ENCODE measurements around the gene IQCK. TPM values are rescaled to one million over a fixed set of nuclear protein-coding genes. Genes with fewer than 3 reads are reported as not detected.
"Not testable (repeated sequence)": the region's sequence is repeated elsewhere in the genome, so short reads cannot be mapped to it uniquely, and the experiment has no call there.

Gene IQCK
- total RNA-seq, 5 donors from 2014 or later (not counting 1 experiment from before 2014, with no cell fraction given) = 1.6 to 3.3 (median 2.0) TPM

GRCh38 chr16:19715566-19715965 lies 2.5 kb upstream of the IQCK start:
- Mint-ChIP-seq H3K9me3 (no peaks in the 10 kb centered on the region), H3K4me1 (peaks cover 33 to 42% (median 35%) of the 10 kb centered on the region in 3 donors), H3K27ac (peak overlapping the region in 1 of 2 donors; percentile 44), H3K4me3 (no peak overlapping the region), H3K36me3 (peaks cover 26% of the 10 kb centered on the region), H3K27me3 (no peaks in the 10 kb centered on the region)
- H3K4me1 ChIP-seq (ENCODE audit: control insufficient read depth in 1 of 2, extremely low read depth in 1 of 2, insufficient read depth in 2 of 2, low read length in 2 of 2) = peaks cover 7 to 22% of the 10 kb centered on the region in 2 experiments
- CTCF ChIA-PET = no interaction called here
- H3K4me3 ChIP-seq (ENCODE audit: control insufficient read depth in 1 of 2, extremely low read depth in 1 of 2, low read length in 1 of 2) = no peak overlapping the region
- ATAC-seq (replicated peaks in 1 of 4) = no peak
- H3K27me3 ChIP-seq (replicated peaks in 1 of 2; ENCODE audit: control insufficient read depth in 2 of 2, extremely low read depth in 1 of 2, insufficient read depth in 2 of 2, low read length in 1 of 2) = no peaks in the 10 kb centered on the region
- H3K27ac ChIP-seq (ENCODE audit: low read length) = no peak overlapping the region
- no peak for DNase-seq
- WGBS (ENCODE audit: insufficient coverage) = 100% methylated on average over 3 of the region's 5 CpGs
- POLR2A ChIA-PET = no interaction called here
- no peaks in the 10 kb centered on the region for H3K9me3 ChIP-seq
- peaks cover 14 to 31% of the 10 kb centered on the region in 2 donors for H3K36me3 ChIP-seq (ENCODE audit: control insufficient read depth in 2 of 2, extremely low read depth in 1 of 2, insufficient read depth in 1 of 2, low read length in 1 of 2)

- DNase-seq = no peak
- Histone ChIP-seq H3K36me3 (ENCODE audit: control insufficient read depth in 2 of 2, extremely low read depth in 1 of 2, insufficient read depth in 1 of 2, low read length in 1 of 2) (peaks cover 14 to 27% of the 10 kb centered on the region in 2 donors), H3K9me3 (no peaks in the 10 kb centered on the region), H3K27me3 (replicated peaks in 1 of 2; ENCODE audit: control insufficient read depth in 2 of 2, extremely low read depth in 1 of 2, insufficient read depth in 2 of 2, low read length in 1 of 2) (no peaks in the 10 kb centered on the region), H3K4me1 (ENCODE audit: control insufficient read depth in 1 of 2, extremely low read depth in 1 of 2, insufficient read depth in 2 of 2, low read length in 2 of 2) (peaks cover 7 to 22% of the 10 kb centered on the region in 2 experiments), H3K4me3 (ENCODE audit: control insufficient read depth in 1 of 2, extremely low read depth in 1 of 2, low read length in 1 of 2) (no peak overlapping the region), H3K27ac (ENCODE audit: low read length) (no peak overlapping the region)
- ATAC-seq (replicated peaks in 1 of 4) = no peak
- WGBS (ENCODE audit: insufficient coverage) = 100% methylated on average over 1 of the region's 1 CpG
- peaks cover 26% of the 10 kb centered on the region for H3K36me3 Mint-ChIP-seq
- peaks cover 33 to 42% (median 38%) of the 10 kb centered on the region in 3 donors for H3K4me1 Mint-ChIP-seq
- no peaks in the 10 kb centered on the region for H3K9me3 Mint-ChIP-seq
- no peaks in the 10 kb centered on the region for H3K27me3 Mint-ChIP-seq
- ChIA-PET POLR2A (no interaction called here), CTCF (no interaction called here)
- H3K4me3 Mint-ChIP-seq = peak overlapping the region; percentile 66 to 91 (median 91)
- H3K27ac Mint-ChIP-seq = peak overlapping the region in 1 of 2 donors; percentile 30
Measured at GRCh38 chr16:19716183-19716582, 1.9 kb upstream of the IQCK start.

DNA sequence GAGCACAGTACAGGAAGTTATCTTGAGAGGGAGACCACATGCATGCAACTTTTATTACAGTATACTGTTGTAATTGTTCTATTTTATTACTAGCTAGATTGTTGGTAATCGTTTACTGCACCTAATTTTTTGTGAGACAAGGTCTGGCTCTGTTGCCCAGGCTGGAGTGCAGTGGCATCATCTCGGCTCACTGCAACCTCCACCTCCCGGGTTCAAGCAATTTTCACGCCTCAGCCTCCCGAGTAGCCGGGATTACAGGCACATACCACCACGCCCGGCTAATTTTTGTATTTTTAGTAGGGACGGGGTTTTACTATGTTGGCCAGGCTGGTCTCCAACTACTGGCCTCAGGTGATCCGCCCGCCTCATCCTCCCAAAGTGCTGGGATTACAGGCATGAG lies 1.3 kb upstream of the IQCK start:
- ATAC-seq (replicated peaks in 1 of 4); H3K27ac Mint-ChIP-seq; H3K27me3 ChIP-seq (replicated peaks in 1 of 2; ENCODE audit: control insufficient read depth in 2 of 2, extremely low read depth in 1 of 2, insufficient read depth in 2 of 2, low read length in 1 of 2); H3K9me3 ChIP-seq; H3K27me3 Mint-ChIP-seq; DNase-seq; H3K27ac ChIP-seq (ENCODE audit: low read length); H3K4me3 ChIP-seq (ENCODE audit: control insufficient read depth in 1 of 2, extremely low read depth in 1 of 2, low read length in 1 of 2); CTCF ChIA-PET; POLR2A ChIA-PET; H3K9me3 Mint-ChIP-seq: not testable (repeated sequence)
- peaks cover 10 to 23% of the 10 kb centered on the region in 2 donors for H3K36me3 ChIP-seq (ENCODE audit: control insufficient read depth in 2 of 2, extremely low read depth in 1 of 2, insufficient read depth in 1 of 2, low read length in 1 of 2)
- H3K36me3 Mint-ChIP-seq = peaks cover 22% of the 10 kb centered on the region
- 100% methylated on average over 2 of the region's 11 CpGs for WGBS (ENCODE audit: insufficient coverage)
- peaks cover 37 to 38% (median 38%) of the 10 kb centered on the region in 3 donors for H3K4me1 Mint-ChIP-seq
- peak overlapping the region; percentile 90 to 91 (median 91) for H3K4me3 Mint-ChIP-seq
- peaks cover 7 to 22% of the 10 kb centered on the region in 2 experiments for H3K4me1 ChIP-seq (ENCODE audit: control insufficient read depth in 1 of 2, extremely low read depth in 1 of 2, insufficient read depth in 2 of 2, low read length in 2 of 2)

GRCh38 chr16:19717314-19717713 lies 757 bp upstream of the IQCK start:
- H3K4me3 ChIP-seq (ENCODE audit: control insufficient read depth in 1 of 2, extremely low read depth in 1 of 2, low read length in 1 of 2) = peak overlapping the region; percentile 89 to 98
- 5% methylated on average over 7 of the region's 10 CpGs for WGBS (ENCODE audit: insufficient coverage)
- peaks cover 7 to 22% of the 10 kb centered on the region in 2 experiments for H3K4me1 ChIP-seq (ENCODE audit: control insufficient read depth in 1 of 2, extremely low read depth in 1 of 2, insufficient read depth in 2 of 2, low read length in 2 of 2)
- Mint-ChIP-seq H3K4me3 (peak overlapping the region; percentile 90 to 91 (median 91)), H3K27me3 (no peaks in the 10 kb centered on the region), H3K9me3 (no peaks in the 10 kb centered on the region), H3K4me1 (peaks cover 36 to 41% (median 37%) of the 10 kb centered on the region in 3 donors), H3K36me3 (peaks cover 18% of the 10 kb centered on the region), H3K27ac (peak overlapping the region; percentile 74 to 79)
- DNase-seq (peak in 1 of 35 experiments; percentile 13), ATAC-seq (replicated peaks in 1 of 4) (no peak)
- no peaks in the 10 kb centered on the region for H3K9me3 ChIP-seq
- ChIA-PET POLR2A (interaction anchor here in 1 of 2 donors (1.0 kb wide), 1 partner anchor 162 kb away, joined by 3 read pairs; the partner anchor contains the start of gene VPS35L), CTCF (interaction anchor here in 1 of 2 donors (1.3 kb wide), 1 partner anchor 21 kb away, joined by 3 read pairs; no protein-coding TSS in a partner anchor)
- peaks cover 8 to 17% of the 10 kb centered on the region in 2 donors for H3K36me3 ChIP-seq (ENCODE audit: control insufficient read depth in 2 of 2, extremely low read depth in 1 of 2, insufficient read depth in 1 of 2, low read length in 1 of 2)
- H3K27me3 ChIP-seq (replicated peaks in 1 of 2; ENCODE audit: control insufficient read depth in 2 of 2, extremely low read depth in 1 of 2, insufficient read depth in 2 of 2, low read length in 1 of 2) = no peaks in the 10 kb centered on the region
- no peak overlapping the region for H3K27ac ChIP-seq (ENCODE audit: low read length)

DNA sequence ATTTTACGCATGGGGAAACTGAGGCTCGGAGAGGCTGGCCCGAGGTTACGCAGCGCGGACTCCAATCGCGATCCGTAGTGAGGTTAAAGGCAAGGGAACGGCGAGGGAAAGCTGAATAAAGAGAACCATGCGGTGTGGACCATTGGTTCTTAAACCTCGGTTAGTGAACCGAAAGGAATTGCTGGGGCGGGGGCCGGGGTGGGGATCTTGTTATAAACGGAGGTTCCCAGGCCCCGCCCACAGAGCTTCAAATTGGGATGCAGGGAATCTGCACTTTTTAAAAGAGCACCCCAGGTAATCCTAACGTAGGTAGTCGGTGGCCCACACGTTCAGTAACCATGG lies 524 bp downstream of the IQCK start:
- ATAC-seq (replicated peaks in 1 of 4) = no peak
- Histone ChIP-seq H3K9me3 (no peaks in the 10 kb centered on the region), H3K4me1 (ENCODE audit: control insufficient read depth in 1 of 2, extremely low read depth in 1 of 2, insufficient read depth in 2 of 2, low read length in 2 of 2) (peaks cover 7 to 22% of the 10 kb centered on the region in 2 experiments), H3K36me3 (ENCODE audit: control insufficient read depth in 2 of 2, extremely low read depth in 1 of 2, insufficient read depth in 1 of 2, low read length in 1 of 2) (peaks cover 0 to 9% of the 10 kb centered on the region in 2 donors), H3K4me3 (ENCODE audit: control insufficient read depth in 1 of 2, extremely low read depth in 1 of 2, low read length in 1 of 2) (peak overlapping the region; percentile 89 to 98), H3K27ac (ENCODE audit: low read length) (no peak overlapping the region), H3K27me3 (replicated peaks in 1 of 2; ENCODE audit: control insufficient read depth in 2 of 2, extremely low read depth in 1 of 2, insufficient read depth in 2 of 2, low read length in 1 of 2) (no peaks in the 10 kb centered on the region)
- peaks cover 35 to 42% (median 37%) of the 10 kb centered on the region in 3 donors for H3K4me1 Mint-ChIP-seq
- H3K4me3 Mint-ChIP-seq = peak overlapping the region; percentile 90 to 91 (median 91)
- peaks cover 14% of the 10 kb centered on the region for H3K36me3 Mint-ChIP-seq
- 2% methylated on average over 18 of the region's 21 CpGs for WGBS (ENCODE audit: insufficient coverage)
- no peaks in the 10 kb centered on the region for H3K9me3 Mint-ChIP-seq
- no peak overlapping the region for H3K27ac Mint-ChIP-seq
- H3K27me3 Mint-ChIP-seq = no peaks in the 10 kb centered on the region
- DNase-seq = peak in 1 of 35 experiments; percentile 11
- POLR2A ChIA-PET = interaction anchor here (1.0 to 1.1 kb wide), 2 partner anchors 22 to 163 kb away, joined by 3 read pairs; partner anchors contain the start of gene VPS35L (in 1 of the 2)
- CTCF ChIA-PET = interaction anchor here (0.6 to 1.4 kb wide), 2 partner anchors 34 to 78 kb away, joined by 3 read pairs; no protein-coding TSS in a partner anchor

DNA sequence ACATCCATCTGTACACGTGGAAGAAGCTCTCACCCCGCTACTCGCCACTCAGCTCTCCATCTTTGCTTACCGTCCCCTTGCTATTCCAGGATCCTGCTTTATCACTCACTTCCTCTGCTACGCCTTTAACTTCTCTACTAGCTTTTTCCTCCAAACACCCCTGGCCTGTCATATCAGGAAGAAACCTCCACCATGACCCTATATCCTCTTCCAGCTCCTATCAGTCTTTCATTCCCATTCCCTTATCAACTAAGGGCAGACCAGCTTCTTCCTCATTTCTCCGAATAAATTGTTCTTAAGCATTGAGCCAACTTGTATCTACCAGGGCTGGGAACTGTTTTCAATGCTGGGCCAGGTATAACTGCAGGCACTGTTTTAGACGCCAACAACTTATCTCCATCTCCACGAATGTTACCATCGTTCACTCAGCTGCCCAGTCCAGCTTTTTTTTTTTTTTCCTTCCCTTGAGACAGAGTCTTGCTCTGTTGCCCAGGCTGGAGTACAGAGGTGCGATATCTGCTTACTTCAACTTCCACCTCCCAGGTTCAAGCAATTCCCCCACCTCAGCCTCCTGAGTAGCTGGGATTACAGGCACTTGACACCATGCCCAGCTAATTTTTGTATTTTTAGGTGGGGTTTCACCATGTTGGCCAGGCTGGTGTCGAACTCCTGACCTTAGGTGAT lies 4.3 kb downstream of the IQCK start:
- no peak overlapping the region for H3K27ac ChIP-seq (ENCODE audit: low read length)
- WGBS (ENCODE audit: insufficient coverage) = 92% methylated on average over 10 of the region's 11 CpGs
- Mint-ChIP-seq H3K4me1 (peaks cover 6 to 20% (median 9%) of the 10 kb centered on the region in 3 donors), H3K36me3 (no peaks in the 10 kb centered on the region), H3K4me3 (no peak overlapping the region), H3K9me3 (no peaks in the 10 kb centered on the region), H3K27me3 (no peaks in the 10 kb centered on the region), H3K27ac (no peak overlapping the region)
- H3K9me3 ChIP-seq = no peaks in the 10 kb centered on the region
- CTCF ChIA-PET = interaction anchor here in 1 of 2 donors (0.6 kb wide), 2 partner anchors 82 to 932 kb away, joined by 3 to 4 read pairs; partner anchors contain the start of gene RPS15A
- H3K27me3 ChIP-seq (replicated peaks in 1 of 2; ENCODE audit: control insufficient read depth in 2 of 2, extremely low read depth in 1 of 2, insufficient read depth in 2 of 2, low read length in 1 of 2) = no peaks in the 10 kb centered on the region
- DNase-seq (no peak), ATAC-seq (replicated peaks in 1 of 4) (no peak)
- H3K4me1 ChIP-seq (ENCODE audit: control insufficient read depth in 1 of 2, extremely low read depth in 1 of 2, insufficient read depth in 2 of 2, low read length in 2 of 2) = peaks cover 5 to 11% of the 10 kb centered on the region in 2 experiments
- H3K36me3 ChIP-seq (ENCODE audit: control insufficient read depth in 2 of 2, extremely low read depth in 1 of 2, insufficient read depth in 1 of 2, low read length in 1 of 2) = no peaks in the 10 kb centered on the region
- no peak overlapping the region for H3K4me3 ChIP-seq (ENCODE audit: control insufficient read depth in 1 of 2, extremely low read depth in 1 of 2, low read length in 1 of 2)
- POLR2A ChIA-PET = no interaction called here
